Measurements from ENCODE around the gene CASKIN2. TPM values are rescaled to one million over a fixed set of nuclear protein-coding genes. Genes with fewer than 3 reads are reported as not detected.
"Not testable (repeated sequence)": the region's sequence is repeated elsewhere in the genome, so short reads cannot be mapped to it uniquely, and the experiment has no call there.

CASKIN2 gene
- total RNA-seq, 2 donors from 2014 or later = 0.33 to 0.98 TPM

GRCh38 chr17:75477490-75477862 is 37.9 kb downstream of the CASKIN2 start:
- H3K27ac Mint-ChIP-seq = not testable (repeated sequence)

GRCh38 chr17:75476752-75477489 is 38.4 kb downstream of the CASKIN2 start:
- Mint-ChIP-seq H3K27me3 (no peaks in the 10 kb centered on the region), H3K4me1 (ENCODE audit: low read depth in 2 of 2) (peaks cover 6 to 7% of the 10 kb centered on the region in 2 donors), H3K27ac (no peak overlapping the region), H3K36me3 (peaks cover 7% of the 10 kb centered on the region), H3K9me3 (no peaks in the 10 kb centered on the region), H3K4me3 (no peak overlapping the region)
- DNase-seq (ENCODE audit: low spot score) (no peak), ATAC-seq (no peak)

More at GRCh38 chr17:75477490-75477862, 37.9 kb downstream of the CASKIN2 start:
- not testable (repeated sequence) for ATAC-seq; H3K4me3 Mint-ChIP-seq; H3K4me1 Mint-ChIP-seq (ENCODE audit: low read depth in 2 of 2); H3K36me3 Mint-ChIP-seq; DNase-seq (ENCODE audit: low spot score); H3K27me3 Mint-ChIP-seq; H3K9me3 Mint-ChIP-seq

GRCh38 chr17:75476271-75476671 is 39.1 kb downstream of the CASKIN2 start:
- DNase-seq (ENCODE audit: low spot score) (no peak), ATAC-seq (no peak)
- Mint-ChIP-seq H3K4me3 (no peak overlapping the region), H3K27ac (no peak overlapping the region), H3K4me1 (ENCODE audit: low read depth in 2 of 2) (peaks cover 6 to 7% of the 10 kb centered on the region in 2 donors), H3K9me3 (no peaks in the 10 kb centered on the region), H3K27me3 (no peaks in the 10 kb centered on the region), H3K36me3 (peaks cover 7% of the 10 kb centered on the region)

DNA sequence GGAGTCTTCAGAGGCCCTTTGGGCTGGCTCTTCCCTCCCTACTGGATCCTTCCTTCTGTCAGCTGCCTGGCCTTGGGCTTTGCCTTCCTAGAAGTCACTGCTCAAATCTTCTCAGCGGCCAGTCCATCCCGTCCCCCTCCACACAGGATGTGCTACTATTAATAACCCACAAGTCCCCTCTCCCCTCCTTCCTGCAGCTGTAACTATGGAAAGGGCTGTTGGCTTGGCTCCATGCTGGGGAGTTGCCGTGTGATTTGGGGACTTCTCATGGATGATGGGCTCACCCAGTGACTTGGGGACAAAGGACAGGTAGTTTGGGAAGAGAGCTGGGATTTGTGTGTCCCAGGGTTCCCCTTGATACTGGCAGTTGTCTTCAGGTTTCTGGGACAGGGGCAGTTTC is 39.5 kb downstream of the CASKIN2 start:
- peaks cover 6 to 7% of the 10 kb centered on the region in 2 donors for H3K4me1 Mint-ChIP-seq (ENCODE audit: low read depth in 2 of 2)
- no peak for ATAC-seq
- no peaks in the 10 kb centered on the region for H3K9me3 Mint-ChIP-seq
- DNase-seq (ENCODE audit: low spot score) = no peak
- H3K36me3 Mint-ChIP-seq = peaks cover 7% of the 10 kb centered on the region
- no peaks in the 10 kb centered on the region for H3K27me3 Mint-ChIP-seq
- H3K4me3 Mint-ChIP-seq = no peak overlapping the region
- no peak overlapping the region for H3K27ac Mint-ChIP-seq

- Mint-ChIP-seq H3K36me3 (peaks cover 7% of the 10 kb centered on the region), H3K4me1 (ENCODE audit: low read depth in 2 of 2) (peaks cover 6 to 7% of the 10 kb centered on the region in 2 donors), H3K4me3 (no peak overlapping the region), H3K27me3 (no peaks in the 10 kb centered on the region), H3K9me3 (no peaks in the 10 kb centered on the region), H3K27ac (no peak overlapping the region)
- ATAC-seq = no peak
- no peak for DNase-seq (ENCODE audit: low spot score)
Observed at GRCh38 chr17:75475144-75475835, 40.0 kb downstream of the CASKIN2 start.

- DNase-seq (ENCODE audit: low spot score) = no peak
- peaks cover 7% of the 10 kb centered on the region for H3K36me3 Mint-ChIP-seq
- ATAC-seq = no peak
- no peaks in the 10 kb centered on the region for H3K9me3 Mint-ChIP-seq
- H3K27ac Mint-ChIP-seq = no peak overlapping the region
- H3K27me3 Mint-ChIP-seq = no peaks in the 10 kb centered on the region
- peaks cover 5 to 6% of the 10 kb centered on the region in 2 donors for H3K4me1 Mint-ChIP-seq (ENCODE audit: low read depth in 2 of 2)
- H3K4me3 Mint-ChIP-seq = no peak overlapping the region
Observed at GRCh38 chr17:75474736-75475135, 40.6 kb downstream of the CASKIN2 start.

DNA sequence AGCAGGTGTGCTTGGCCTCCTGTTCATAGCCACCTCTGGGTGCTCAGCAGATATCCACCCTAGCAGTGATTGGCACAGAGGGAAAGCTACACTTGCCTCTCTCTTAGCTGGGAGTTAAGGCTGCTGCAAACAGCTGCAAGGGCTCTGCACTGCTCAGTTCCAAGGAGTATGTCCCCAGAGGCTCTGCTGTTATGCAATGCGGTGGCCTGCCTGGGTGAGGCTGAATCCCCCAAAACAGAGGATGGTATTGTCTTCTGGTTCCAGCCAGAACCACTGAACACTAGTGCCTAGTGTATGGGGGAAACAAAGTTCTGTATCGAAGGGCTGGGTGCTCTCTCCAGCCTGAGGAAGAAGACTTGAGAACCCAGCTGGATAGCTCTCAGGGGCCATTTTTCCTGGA is 42.1 kb downstream of the CASKIN2 start:
- Mint-ChIP-seq H3K9me3 (no peaks in the 10 kb centered on the region), H3K4me1 (ENCODE audit: low read depth in 2 of 2) (peaks cover 4 to 6% of the 10 kb centered on the region in 2 donors), H3K4me3 (no peak overlapping the region), H3K27ac (no peak overlapping the region), H3K27me3 (no peaks in the 10 kb centered on the region), H3K36me3 (peaks cover 7% of the 10 kb centered on the region)
- DNase-seq (ENCODE audit: low spot score) = no peak
- no peak for ATAC-seq

DNA sequence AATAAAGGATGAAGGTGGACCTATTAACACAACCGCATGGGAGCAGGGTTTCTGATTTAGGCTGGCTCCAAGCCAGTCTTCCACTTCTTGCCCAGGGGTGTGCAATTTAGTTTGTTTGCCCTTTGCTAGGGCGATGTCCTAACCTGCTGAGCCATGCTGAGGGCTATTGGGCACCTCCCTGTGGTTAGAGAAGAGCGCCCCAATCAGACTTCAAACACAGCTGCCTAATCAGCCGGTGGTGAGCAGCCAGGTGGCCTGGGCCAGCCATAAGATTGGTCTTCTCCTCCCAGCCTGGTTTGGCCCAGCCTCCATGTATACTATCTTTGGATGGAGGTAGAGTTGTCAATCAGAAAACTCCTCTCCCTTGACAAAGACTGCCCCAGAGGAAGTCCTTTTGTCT is 43.2 kb downstream of the CASKIN2 start:
- Mint-ChIP-seq H3K27me3 (no peaks in the 10 kb centered on the region), H3K4me1 (ENCODE audit: low read depth in 2 of 2) (peaks cover 4 to 6% of the 10 kb centered on the region in 2 donors), H3K36me3 (peaks cover 7% of the 10 kb centered on the region), H3K27ac (no peak overlapping the region), H3K9me3 (no peaks in the 10 kb centered on the region), H3K4me3 (no peak overlapping the region)
- no peak for DNase-seq (ENCODE audit: low spot score)
- ATAC-seq = no peak

DNA sequence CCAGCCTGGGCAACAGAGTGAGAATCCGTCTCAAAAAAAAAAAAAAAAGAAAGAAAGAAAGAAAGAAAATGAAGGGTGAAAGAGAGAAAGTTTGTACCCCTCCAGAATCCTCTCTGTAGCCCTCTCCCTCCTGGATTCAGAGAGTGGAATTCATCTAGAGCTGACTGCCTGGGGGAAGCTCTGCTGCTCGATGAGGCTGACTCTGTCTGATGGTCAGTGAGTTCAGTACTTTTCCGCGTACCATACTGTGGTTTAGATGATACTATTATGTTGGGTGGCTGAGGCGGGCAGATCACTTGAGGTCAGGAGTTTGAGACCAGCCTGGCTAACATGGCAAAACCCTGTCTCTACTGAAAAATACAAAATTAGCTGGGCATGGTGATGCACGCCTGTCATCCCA is 44.1 kb downstream of the CASKIN2 start:
- peaks cover 7% of the 10 kb centered on the region for H3K36me3 Mint-ChIP-seq
- H3K4me1 Mint-ChIP-seq (ENCODE audit: low read depth in 2 of 2) = peaks cover 0 to 6% of the 10 kb centered on the region in 2 donors
- no peak overlapping the region for H3K4me3 Mint-ChIP-seq
- no peaks in the 10 kb centered on the region for H3K9me3 Mint-ChIP-seq
- no peaks in the 10 kb centered on the region for H3K27me3 Mint-ChIP-seq
- ATAC-seq (no peak), DNase-seq (ENCODE audit: low spot score) (no peak)
- no peak overlapping the region for H3K27ac Mint-ChIP-seq

GRCh38 chr17:75468779-75469373 is 46.5 kb downstream of the CASKIN2 start:
- ATAC-seq (no peak), DNase-seq (ENCODE audit: low spot score) (no peak)
- H3K9me3 Mint-ChIP-seq = no peaks in the 10 kb centered on the region
- H3K4me1 Mint-ChIP-seq (ENCODE audit: low read depth in 2 of 2) = peaks cover 2 to 11% of the 10 kb centered on the region in 2 donors
- H3K27me3 Mint-ChIP-seq = no peaks in the 10 kb centered on the region
- no peak overlapping the region for H3K27ac Mint-ChIP-seq
- H3K4me3 Mint-ChIP-seq = no peak overlapping the region
- peaks cover 7% of the 10 kb centered on the region for H3K36me3 Mint-ChIP-seq

GRCh38 chr17:75468291-75468754 is 47.0 kb downstream of the CASKIN2 start:
- Mint-ChIP-seq H3K36me3 (peaks cover 7% of the 10 kb centered on the region), H3K27ac (no peak overlapping the region)

GRCh38 chr17:75465039-75465438 is 50.3 kb downstream of the CASKIN2 start:
- no peaks in the 10 kb centered on the region for H3K9me3 Mint-ChIP-seq
- peaks cover 9 to 16% of the 10 kb centered on the region in 2 donors for H3K4me1 Mint-ChIP-seq (ENCODE audit: low read depth in 2 of 2)
- no peak overlapping the region for H3K4me3 Mint-ChIP-seq
- ATAC-seq = no peak
- no peaks in the 10 kb centered on the region for H3K27me3 Mint-ChIP-seq
- H3K27ac Mint-ChIP-seq = no peak overlapping the region
- H3K36me3 Mint-ChIP-seq = no peaks in the 10 kb centered on the region
- DNase-seq (ENCODE audit: low spot score) = no peak

More at GRCh38 chr17:75468291-75468754, 47.0 kb downstream of the CASKIN2 start:
- H3K4me1 Mint-ChIP-seq (ENCODE audit: low read depth in 2 of 2) = peaks cover 3 to 17% of the 10 kb centered on the region in 2 donors
- no peaks in the 10 kb centered on the region for H3K9me3 Mint-ChIP-seq
- H3K27me3 Mint-ChIP-seq = no peaks in the 10 kb centered on the region
- ATAC-seq (no peak), DNase-seq (ENCODE audit: low spot score) (no peak)
- H3K4me3 Mint-ChIP-seq = no peak overlapping the region

GRCh38 chr17:75463603-75464002 is 51.7 kb downstream of the CASKIN2 start:
- H3K27me3 Mint-ChIP-seq = no peaks in the 10 kb centered on the region
- no peak overlapping the region for H3K27ac Mint-ChIP-seq
- no peak overlapping the region for H3K4me3 Mint-ChIP-seq
- H3K36me3 Mint-ChIP-seq = no peaks in the 10 kb centered on the region
- peaks cover 19 to 28% of the 10 kb centered on the region in 2 donors for H3K4me1 Mint-ChIP-seq (ENCODE audit: low read depth in 2 of 2)
- DNase-seq (ENCODE audit: low spot score) (no peak), ATAC-seq (no peak)
- no peaks in the 10 kb centered on the region for H3K9me3 Mint-ChIP-seq

DNA sequence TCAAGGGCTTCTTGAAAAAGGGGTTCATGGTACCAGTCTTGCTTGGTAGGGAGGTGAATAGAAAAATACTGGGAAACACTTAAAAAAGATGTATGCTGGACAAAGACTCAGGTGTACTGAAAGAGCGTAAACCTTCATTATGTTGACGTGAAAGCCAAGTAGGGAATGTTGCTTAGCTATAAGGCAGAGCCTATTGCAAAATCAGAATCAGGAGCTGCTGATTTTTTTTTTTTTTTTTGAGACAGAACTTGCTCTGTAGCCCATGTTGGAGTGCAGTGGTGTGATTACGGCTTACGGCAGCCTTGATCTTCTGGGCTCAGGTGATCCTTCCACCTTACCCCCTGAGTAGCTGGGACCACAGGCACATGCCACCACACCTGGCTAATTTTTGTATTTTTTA is 55.0 kb downstream of the CASKIN2 start:
- peak overlapping the region; percentile 63 to 82 for H3K27ac Mint-ChIP-seq
- DNase-seq (ENCODE audit: low spot score) (no peak), ATAC-seq (no peak)
- no peaks in the 10 kb centered on the region for H3K36me3 Mint-ChIP-seq
- H3K4me1 Mint-ChIP-seq (ENCODE audit: low read depth in 2 of 2) = peaks cover 30 to 44% of the 10 kb centered on the region in 2 donors
- no peaks in the 10 kb centered on the region for H3K27me3 Mint-ChIP-seq
- no peak overlapping the region for H3K4me3 Mint-ChIP-seq
- H3K9me3 Mint-ChIP-seq = no peaks in the 10 kb centered on the region

All from natural killer cell treated with Interleukin-12 subunit alpha and Interleukin-12 subunit beta and Interleukin-15 and Interleukin-18, amount 100 ng/mL, for 72 hours (primary cell).